GM18526 (cell line): ENCODE results near the gene SLC25A4.

Experiments used
- POLR2A ChIP-seq: IDR thresholded peaks from 3 replicates; pipeline ENCODE4 v1.6.1; 2011; ENCODE audit not compliant: insufficient read length; ENCODE audit errors: extremely low read depth

SLC25A4 gene

DNA sequence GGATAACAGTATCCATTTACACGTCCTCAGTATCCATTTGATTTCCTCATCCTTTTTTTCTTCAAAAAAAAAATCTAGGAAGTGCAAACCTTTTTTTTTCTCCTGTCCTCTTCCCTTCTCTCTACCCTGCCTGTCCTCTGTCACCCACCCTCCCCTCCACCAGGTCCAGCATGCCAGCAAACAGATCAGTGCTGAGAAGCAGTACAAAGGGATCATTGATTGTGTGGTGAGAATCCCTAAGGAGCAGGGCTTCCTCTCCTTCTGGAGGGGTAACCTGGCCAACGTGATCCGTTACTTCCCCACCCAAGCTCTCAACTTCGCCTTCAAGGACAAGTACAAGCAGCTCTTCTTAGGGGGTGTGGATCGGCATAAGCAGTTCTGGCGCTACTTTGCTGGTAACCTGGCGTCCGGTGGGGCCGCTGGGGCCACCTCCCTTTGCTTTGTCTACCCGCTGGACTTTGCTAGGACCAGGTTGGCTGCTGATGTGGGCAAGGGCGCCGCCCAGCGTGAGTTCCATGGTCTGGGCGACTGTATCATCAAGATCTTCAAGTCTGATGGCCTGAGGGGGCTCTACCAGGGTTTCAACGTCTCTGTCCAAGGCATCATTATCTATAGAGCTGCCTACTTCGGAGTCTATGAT, 1.7 kb downstream of the SLC25A4 start:
- TF ChIP-seq POLR2A, result no peak

DNA sequence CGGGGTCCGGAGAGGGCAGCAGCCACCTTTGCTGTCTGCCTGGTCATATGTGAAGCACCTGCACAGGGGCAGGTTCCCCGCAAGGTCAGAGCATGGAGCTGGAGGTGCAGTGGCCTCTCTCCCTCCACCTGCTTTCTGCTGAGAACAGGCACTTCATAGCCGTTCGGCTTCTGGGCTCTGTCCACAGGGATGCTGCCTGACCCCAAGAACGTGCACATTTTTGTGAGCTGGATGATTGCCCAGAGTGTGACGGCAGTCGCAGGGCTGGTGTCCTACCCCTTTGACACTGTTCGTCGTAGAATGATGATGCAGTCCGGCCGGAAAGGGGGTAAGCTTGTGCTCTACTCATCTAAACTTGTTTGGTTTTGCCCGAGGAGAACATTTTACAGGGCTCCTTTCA, 2.5 kb downstream of the SLC25A4 start:
- TF ChIP-seq POLR2A, result no peak

DNA sequence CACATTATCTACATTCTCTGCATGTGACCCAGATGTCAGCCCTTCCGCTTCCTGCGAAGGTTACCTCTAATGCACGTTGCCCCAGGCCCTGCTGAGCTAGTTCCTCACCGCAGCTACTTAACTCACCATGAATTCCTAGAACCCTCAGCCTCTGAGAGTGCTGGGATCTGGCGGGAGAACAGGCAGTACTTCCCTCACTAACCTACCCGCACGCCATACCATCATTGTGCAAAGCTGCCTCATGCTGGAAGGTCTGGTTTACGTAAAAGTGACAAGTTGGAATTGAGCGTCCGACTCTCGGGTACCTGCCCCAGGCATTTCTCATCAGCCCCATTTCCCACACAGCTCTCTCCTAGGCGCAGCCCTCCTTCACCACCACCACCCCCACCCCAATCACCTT, 6.3 kb downstream of the SLC25A4 start:
- no peak for TF ChIP-seq POLR2A

DNA sequence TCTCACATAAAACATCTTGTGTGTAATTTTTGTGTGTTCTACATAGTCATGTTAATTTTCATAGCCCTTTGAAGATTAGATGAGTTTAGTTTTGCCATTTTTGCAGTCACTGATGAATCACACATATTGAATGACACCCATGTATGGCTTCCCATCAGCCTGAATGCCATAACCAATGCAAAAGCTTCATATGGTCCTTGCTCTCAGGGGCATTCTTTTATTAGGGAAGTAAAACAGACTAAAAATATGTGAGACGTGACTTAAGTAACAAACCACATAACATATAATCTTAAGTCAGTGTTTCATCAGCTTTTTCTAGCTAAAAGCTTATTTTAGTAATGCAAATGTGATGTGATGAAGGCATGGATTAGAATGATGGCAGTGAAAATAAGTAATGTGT, 8.2 kb downstream of the SLC25A4 start:
- TF ChIP-seq POLR2A, result no peak

DNA sequence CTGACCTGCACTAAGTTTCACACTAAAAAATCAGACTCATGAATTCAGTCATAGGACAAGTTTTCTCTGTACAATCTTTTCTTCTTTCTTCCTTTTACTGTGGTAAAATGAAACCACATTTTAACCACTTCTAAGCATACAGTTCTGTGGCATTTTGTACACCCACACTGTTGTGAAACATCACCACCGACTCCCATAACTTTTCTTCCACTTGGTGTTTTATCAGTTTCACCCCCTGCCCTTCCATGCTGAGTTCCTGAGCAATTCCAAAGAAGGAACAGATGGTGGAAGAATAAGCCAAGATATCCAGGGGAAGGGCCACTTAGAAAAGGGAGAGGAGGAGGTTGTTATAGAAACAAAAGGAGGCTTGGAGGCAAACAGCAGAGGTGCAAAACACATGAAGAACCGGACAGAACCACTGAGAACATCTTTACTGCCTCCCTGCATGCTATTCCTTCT, 22.6 kb downstream of the SLC25A4 start:
- no peak for TF ChIP-seq POLR2A

DNA sequence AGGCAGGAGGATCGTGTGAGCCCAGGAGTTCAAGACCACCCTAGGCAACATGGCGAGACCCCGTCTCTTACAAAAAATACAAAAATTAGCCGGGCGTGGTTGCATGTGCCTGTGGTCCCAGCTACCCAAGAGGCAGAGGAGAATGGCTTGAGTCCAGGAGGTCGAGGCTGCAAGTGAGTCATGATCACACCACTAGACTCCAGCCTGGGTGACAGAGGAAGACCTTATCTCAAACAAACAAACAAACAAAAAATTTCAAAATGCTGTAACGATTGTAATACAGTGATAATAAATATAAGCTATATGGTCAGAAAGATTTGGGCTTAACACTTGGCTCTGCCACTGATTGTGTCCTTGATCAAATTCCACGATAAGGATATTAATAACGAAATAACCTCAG, 24.2 kb downstream of the SLC25A4 start:
- TF ChIP-seq POLR2A, result no peak

DNA sequence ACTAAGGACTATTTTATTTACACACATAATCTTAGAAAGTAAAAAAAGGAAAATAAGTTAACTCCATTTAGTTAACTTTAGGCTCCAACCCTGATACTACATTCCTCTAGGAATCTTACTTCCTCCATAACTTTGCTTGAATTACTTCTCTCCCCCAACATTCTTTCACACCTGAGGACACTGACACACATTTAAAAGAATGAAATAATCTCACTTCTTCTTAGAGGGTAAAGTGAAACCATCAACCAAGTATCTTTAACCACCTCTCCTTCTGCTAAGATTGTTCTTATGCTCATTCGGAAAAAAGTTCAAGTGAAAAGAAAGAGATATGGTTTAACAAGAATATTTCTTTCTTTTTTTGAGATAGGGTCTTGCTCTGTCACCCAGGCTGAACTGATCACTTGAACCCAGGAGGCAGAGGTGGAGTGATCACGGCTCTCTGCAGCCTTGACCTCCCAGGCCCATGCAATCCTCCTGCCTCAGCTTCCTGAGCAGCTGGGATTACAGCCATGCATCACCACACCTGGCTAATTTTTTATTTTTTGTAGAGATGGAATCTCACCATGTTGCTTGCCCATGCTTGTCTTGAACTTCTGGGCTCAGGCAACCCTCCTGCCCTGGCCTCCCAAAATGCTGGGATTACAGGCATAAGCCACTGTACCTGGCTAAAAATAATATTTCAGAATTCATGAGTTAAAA, 28.5 kb downstream of the SLC25A4 start:
- TF ChIP-seq POLR2A, result no peak

DNA sequence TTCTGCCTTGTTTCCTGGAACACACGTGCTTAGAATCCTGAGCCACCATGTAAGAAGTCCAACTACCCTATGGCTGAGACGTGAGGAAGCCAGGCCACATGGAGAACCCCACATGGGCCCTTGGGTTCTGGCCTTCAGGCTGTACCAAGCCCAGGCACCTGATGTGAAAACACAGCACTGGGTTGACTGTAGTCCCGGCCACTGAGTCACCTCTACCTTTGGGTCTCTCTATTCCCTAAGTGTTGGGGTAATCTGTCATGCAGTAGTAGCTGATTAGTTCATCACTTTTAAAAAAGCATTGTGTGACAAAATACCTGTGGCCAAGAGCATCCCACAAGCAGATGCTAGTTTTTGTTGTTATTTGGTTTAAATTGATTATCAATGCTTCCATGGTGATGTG, 36.4 kb downstream of the SLC25A4 start:
- TF ChIP-seq POLR2A, result no peak

DNA sequence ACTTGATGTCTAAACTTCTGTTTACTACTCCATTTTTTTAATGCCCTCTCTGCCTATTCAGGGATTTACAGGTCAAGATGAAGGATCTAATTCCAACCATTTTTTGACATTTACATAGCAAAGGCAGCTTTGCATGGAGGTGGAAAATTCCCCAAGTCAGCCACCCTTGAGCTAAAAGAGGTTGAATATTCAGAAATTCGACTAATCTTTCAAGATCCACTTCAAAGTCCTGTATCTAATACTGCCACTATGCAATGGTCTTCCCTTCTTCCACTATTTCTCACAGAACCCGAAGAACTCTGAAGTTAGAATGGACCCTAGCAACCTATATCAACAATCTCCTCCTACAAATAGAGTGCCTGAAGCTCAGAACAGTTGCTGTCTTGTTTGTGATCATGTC, 39.2 kb downstream of the SLC25A4 start:
- no peak for TF ChIP-seq POLR2A

DNA sequence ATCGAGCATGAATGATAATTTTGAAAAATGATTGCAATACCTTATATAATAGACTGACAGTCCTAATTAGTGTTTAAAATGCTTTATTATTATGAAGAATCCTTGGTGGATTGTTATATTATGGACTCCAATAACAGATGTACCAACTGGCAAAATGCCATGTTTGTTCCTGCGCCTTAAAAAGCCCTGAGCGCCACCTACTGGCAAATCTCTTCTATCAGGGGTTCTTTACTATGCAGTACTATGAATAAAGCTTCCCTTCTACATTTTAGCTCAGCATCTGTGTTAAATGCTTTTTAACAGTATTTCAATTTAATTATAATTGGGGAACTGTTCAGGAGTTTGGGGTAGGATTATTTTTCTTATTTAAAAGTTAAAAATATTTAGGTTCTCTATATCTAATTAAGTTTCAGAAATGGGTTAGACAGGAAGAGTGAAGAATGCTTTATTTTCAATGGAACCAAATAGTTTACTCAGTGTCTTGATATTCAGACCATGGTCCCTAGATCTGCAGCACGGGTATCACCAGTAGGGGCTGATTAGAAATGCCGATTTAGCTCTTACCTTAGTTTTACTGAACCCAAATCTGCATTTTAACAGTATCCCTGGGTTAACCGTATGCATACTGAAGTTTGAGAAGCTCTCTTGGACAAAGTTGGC, 40.7 kb downstream of the SLC25A4 start:
- no peak for TF ChIP-seq POLR2A

DNA sequence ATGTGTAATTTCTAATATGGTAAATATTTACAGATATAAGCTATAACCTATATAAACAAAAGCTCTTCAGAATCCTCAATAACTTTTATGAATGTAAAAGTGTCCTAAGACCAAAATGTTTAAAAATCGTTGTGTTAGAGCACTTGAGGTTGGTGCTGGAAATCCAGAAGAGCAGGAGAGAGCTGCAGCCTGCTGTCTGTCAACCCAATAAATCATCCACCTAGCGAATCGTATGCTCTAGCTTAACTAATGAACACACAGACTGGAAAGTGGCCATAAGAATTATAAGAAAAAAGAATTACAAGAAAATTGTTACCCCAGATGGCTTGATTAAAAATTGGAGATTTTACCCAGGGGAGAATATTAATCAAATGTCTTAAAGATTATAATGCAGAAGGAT, 43.7 kb downstream of the SLC25A4 start:
- no peak for TF ChIP-seq POLR2A

DNA sequence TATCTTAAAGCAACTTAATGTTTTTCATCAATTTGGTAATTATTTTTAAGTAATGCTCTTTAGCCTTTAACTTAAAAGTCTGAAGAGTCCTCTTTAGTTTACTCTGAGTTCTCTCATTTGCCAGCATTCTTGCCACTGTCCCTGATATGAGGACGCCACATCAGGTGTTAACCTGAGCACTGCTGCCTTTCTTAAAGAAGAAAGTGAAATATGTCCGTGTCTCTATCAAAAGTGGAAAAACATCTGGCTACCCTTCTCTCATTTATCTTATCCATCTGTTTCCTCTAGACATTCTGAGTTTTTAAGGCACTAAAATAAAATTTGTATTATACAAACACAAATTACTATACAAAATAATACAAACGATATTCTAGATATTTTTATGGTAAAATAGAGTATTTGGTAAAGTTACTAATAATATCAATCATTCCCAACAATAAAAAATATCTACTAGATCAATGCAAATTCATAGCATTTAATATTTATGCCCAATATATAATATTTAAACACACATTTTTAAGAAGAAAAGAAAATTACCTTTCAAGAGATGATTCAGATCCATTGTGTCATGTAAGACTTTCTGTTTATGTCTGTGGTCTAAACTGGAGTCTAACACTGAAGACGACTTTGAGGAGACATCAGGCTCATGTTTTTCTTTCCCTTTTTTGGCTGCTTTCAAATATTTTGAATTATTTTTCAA, 46.7 kb downstream of the SLC25A4 start:
- no peak for TF ChIP-seq POLR2A

DNA sequence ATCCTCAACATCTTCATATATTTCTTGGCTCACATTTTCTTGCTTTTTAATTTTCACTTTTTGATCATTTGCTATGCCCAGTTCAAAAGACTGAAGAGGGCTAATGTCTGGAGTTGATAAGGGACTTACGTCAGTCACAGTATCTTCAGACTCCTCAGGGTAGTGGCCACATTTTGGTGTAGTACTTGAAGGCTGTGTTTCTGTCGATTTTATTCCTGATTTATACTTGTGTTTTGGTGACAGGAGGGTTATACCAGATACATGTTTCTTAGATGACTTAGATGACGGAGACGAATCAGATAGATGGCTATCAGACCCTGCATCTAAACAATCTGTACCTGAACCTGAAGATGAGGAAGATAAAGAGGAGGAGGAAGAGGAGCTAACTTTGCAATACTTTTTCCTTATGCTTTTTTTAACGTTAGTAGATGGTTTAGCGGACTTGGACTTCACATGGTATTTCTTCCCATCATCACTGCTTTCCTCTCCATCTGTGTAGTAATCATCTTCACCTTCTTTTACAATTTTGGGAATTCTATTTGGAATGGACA, 47.3 kb downstream of the SLC25A4 start:
- no peak for TF ChIP-seq POLR2A

DNA sequence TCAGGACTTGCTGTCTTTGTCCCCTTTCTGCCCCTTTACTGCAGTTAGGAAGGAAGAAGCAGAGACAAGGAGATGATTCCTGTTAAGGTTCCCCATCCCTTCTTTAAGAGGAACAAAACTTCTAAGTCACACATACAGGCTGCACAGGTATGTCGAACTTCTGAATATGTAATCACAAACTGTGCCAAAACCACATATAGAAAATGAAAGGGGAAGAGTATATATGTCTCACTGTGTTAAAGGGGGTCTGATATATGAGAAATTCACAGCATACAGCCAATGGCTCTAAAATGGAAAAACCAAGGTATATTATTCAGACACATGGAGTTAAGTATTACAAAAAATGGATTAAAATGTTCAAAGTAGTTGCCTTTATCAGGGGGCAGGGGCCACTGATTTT, 49.0 kb downstream of the SLC25A4 start:
- no peak for TF ChIP-seq POLR2A
